Measurements from ENCODE around the gene GPX1. TPM values are rescaled to one million over a fixed set of nuclear protein-coding genes. Genes with fewer than 3 reads are reported as not detected.
"Not testable (repeated sequence)": the region's sequence is repeated elsewhere in the genome, so short reads cannot be mapped to it uniquely, and the experiment has no call there.

The GPX1 gene
- total RNA-seq, 1 donor, result 183 TPM

DNA sequence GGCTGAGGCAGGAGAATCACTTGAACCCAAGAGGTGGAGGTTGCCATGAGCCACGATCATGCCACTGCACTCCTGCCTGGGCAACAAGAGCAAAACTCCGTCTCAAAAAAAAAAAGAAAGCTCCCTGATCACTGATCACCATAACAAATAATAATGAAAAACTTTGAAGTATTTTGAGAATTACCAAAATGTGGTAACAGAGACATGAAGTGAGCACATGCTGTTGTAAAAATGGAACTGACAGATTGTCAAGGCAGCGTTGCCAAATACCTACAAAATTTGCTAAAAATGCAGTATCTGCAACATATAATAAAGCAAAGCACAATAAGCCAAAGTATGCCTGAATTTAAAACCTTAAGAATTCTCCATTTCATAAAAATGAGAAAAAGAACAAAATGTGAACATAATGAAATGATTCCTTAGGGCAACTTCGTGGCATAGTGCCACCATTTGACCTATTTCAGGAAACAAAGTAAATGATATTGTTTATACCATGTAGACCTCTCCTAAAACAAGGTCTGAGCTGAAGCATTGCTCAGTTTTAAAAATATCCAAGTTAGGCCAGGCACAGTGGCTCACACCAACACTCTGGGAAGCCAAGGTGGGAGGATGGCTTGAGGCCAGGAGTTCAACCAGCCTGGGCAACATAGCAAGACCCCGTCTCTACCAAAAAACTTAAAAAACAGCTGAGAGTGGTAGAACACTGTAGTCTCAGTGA, 24.1 kb downstream of the GPX1 start:
- H4K20me1 ChIP-seq (ENCODE audit: insufficient read depth, low read length), result peaks cover 14% of the 10 kb centered on the region
- TF ChIP-seq CTCF (IDR thresholded peaks at IDR 0.05; ENCODE audit: extremely low read depth, low read depth, low read length), result no peak
- H2AFZ ChIP-seq (ENCODE audit: low read length), result no peak overlapping the region
- peaks cover 8% of the 10 kb centered on the region for H3K4me1 ChIP-seq (ENCODE audit: insufficient read depth, low read length)
- H3K9me3 ChIP-seq (ENCODE audit: low read depth, low read length), result no peaks in the 10 kb centered on the region
- no peak overlapping the region for H3K27ac ChIP-seq (ENCODE audit: low read depth, low read length)
- peaks cover 45% of the 10 kb centered on the region for H3K36me3 ChIP-seq (ENCODE audit: insufficient read depth, low read length)
- H3K4me2 ChIP-seq (ENCODE audit: insufficient read depth, low read length), result no peak overlapping the region
- DNase-seq (ENCODE audit: insufficient read length, low spot score, missing footprints), result no peak
- no peaks in the 10 kb centered on the region for H3K27me3 ChIP-seq (ENCODE audit: insufficient read depth, low read length)
- no peak overlapping the region for H3K4me3 ChIP-seq (ENCODE audit: insufficient read depth, low read length)
- H3K79me2 ChIP-seq (ENCODE audit: insufficient read depth, low read length), result peaks cover 59% of the 10 kb centered on the region

DNA sequence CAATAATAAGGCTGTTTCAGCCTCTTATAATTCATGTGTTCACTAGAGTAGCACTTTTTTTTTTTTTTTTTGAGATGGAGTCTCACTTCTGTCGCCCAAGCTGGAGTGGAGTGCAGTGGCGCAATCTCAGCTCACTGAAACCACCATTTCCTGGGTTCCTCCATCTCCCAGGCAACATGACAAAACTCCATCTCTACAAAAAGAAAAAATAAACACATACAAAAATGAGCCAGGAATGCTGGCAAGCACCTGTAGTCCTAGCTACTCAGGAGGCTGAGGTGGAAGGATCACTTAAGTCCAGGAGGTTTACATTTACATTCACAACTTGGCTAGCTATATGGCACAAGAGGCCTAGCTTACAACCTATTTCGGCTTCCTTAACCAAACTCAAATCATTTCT, 25.1 kb downstream of the GPX1 start:
- Histone ChIP-seq H4K20me1 (ENCODE audit: insufficient read depth, low read length) (peaks cover 15% of the 10 kb centered on the region), H3K27ac (ENCODE audit: low read depth, low read length) (no peak overlapping the region), H3K9me3 (ENCODE audit: low read depth, low read length) (no peaks in the 10 kb centered on the region), H3K4me2 (ENCODE audit: insufficient read depth, low read length) (no peak overlapping the region), H2AFZ (ENCODE audit: low read length) (no peak overlapping the region), H3K4me3 (ENCODE audit: insufficient read depth, low read length) (no peak overlapping the region), H3K4me1 (ENCODE audit: insufficient read depth, low read length) (peaks cover 6% of the 10 kb centered on the region), H3K27me3 (ENCODE audit: insufficient read depth, low read length) (no peaks in the 10 kb centered on the region), H3K79me2 (ENCODE audit: insufficient read depth, low read length) (peaks cover 53% of the 10 kb centered on the region), H3K36me3 (ENCODE audit: insufficient read depth, low read length) (peaks cover 48% of the 10 kb centered on the region)
- no peak for DNase-seq (ENCODE audit: insufficient read length, low spot score, missing footprints)
- TF ChIP-seq CTCF (IDR thresholded peaks at IDR 0.05; ENCODE audit: extremely low read depth, low read depth, low read length), result no peak

GRCh38 chr3:49329186-49329585, 29.0 kb downstream of the GPX1 start:
- Histone ChIP-seq H3K4me2 (ENCODE audit: insufficient read depth, low read length) (no peak overlapping the region), H3K27me3 (ENCODE audit: insufficient read depth, low read length) (no peaks in the 10 kb centered on the region), H3K4me1 (ENCODE audit: insufficient read depth, low read length) (peaks cover 6% of the 10 kb centered on the region), H3K4me3 (ENCODE audit: insufficient read depth, low read length) (no peak overlapping the region), H4K20me1 (ENCODE audit: insufficient read depth, low read length) (peaks cover 8% of the 10 kb centered on the region), H2AFZ (ENCODE audit: low read length) (no peak overlapping the region), H3K79me2 (ENCODE audit: insufficient read depth, low read length) (peaks cover 41% of the 10 kb centered on the region), H3K27ac (ENCODE audit: low read depth, low read length) (no peak overlapping the region), H3K36me3 (ENCODE audit: insufficient read depth, low read length) (peaks cover 58% of the 10 kb centered on the region), H3K9me3 (ENCODE audit: low read depth, low read length) (no peaks in the 10 kb centered on the region)
- no peak for DNase-seq (ENCODE audit: insufficient read length, low spot score, missing footprints)
- no peak for TF ChIP-seq CTCF (IDR thresholded peaks at IDR 0.05; ENCODE audit: extremely low read depth, low read depth, low read length)

DNA sequence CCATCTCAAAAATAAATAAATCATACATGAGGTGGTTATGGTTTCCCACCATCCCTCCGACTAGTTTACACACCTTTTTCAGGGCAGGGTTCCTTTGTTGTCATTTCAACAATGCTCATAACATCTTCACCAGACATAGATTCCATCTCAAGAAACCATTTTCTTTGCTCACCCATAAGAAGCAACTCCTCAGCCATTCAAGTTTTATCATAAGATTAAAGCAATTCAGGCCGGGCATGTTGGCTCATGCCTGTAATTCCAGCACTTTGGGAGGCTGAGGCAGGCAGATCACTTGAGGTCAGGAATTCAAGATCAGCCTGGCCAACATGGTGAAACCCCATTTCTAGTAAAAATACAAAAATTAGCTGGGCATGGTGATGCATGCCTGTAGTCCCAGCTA, 29.8 kb downstream of the GPX1 start:
- Histone ChIP-seq H3K79me2 (ENCODE audit: insufficient read depth, low read length) (peaks cover 37% of the 10 kb centered on the region), H3K36me3 (ENCODE audit: insufficient read depth, low read length) (peaks cover 59% of the 10 kb centered on the region)
- not testable (repeated sequence) for H3K4me1 ChIP-seq (ENCODE audit: insufficient read depth, low read length); H2AFZ ChIP-seq (ENCODE audit: low read length); H3K27ac ChIP-seq (ENCODE audit: low read depth, low read length); H3K9me3 ChIP-seq (ENCODE audit: low read depth, low read length); H4K20me1 ChIP-seq (ENCODE audit: insufficient read depth, low read length); DNase-seq (ENCODE audit: insufficient read length, low spot score, missing footprints); H3K4me3 ChIP-seq (ENCODE audit: insufficient read depth, low read length); H3K4me2 ChIP-seq (ENCODE audit: insufficient read depth, low read length); H3K27me3 ChIP-seq (ENCODE audit: insufficient read depth, low read length)
